ENCODE results near the gene PTPRG. TPM values are rescaled to one million over a fixed set of nuclear protein-coding genes. Genes with fewer than 3 reads are reported as not detected.
A peak's percentile ranks its signal among the peaks of the same experiment; 100 is the strongest.

The PTPRG gene
- polyA plus RNA-seq, 3 donors = not detected

GRCh38 chr3:61537366-61537765, 24.0 kb upstream of the PTPRG start:
- Histone ChIP-seq H3K9ac (ENCODE audit: insufficient read depth, low read length, poor library complexity, severe bottlenecking) (no peak overlapping the region), H3K27ac (ENCODE audit: low read depth in 1 of 2, low read length in 2 of 2) (no peak overlapping the region), H3K27me3 (ENCODE audit: control insufficient read depth in 2 of 2, insufficient read depth in 2 of 2, low read length in 2 of 2) (no peaks in the 10 kb centered on the region), H3K4me2 (replicated peaks; ENCODE audit: extremely low read depth, low read length, poor library complexity, severe bottlenecking) (no peak overlapping the region), H3K36me3 (replicated peaks in 1 of 2; ENCODE audit: control insufficient read depth in 1 of 2, insufficient read depth in 2 of 2, low read length in 2 of 2) (no peaks in the 10 kb centered on the region), H3K4me3 (replicated peaks in 1 of 3; ENCODE audit: low read depth in 2 of 3, low read length in 3 of 3) (no peak overlapping the region), H3K4me1 (ENCODE audit: control insufficient read depth in 1 of 2, insufficient read depth in 2 of 2, low read length in 2 of 2) (no peaks in the 10 kb centered on the region), H3K79me2 (ENCODE audit: insufficient read depth, low read length) (no peaks in the 10 kb centered on the region), H2AFZ (ENCODE audit: insufficient read depth, low read depth, low read length, poor library complexity, severe bottlenecking) (no peak overlapping the region), H3K9me3 (replicated peaks in 1 of 2; ENCODE audit: control insufficient read depth in 1 of 2, insufficient read depth in 1 of 2, low read length in 2 of 2) (no peaks in the 10 kb centered on the region), H4K20me1 (ENCODE audit: insufficient read depth, low read length) (no peaks in the 10 kb centered on the region)
- DNase-seq = no peak
- H3K36me3 Mint-ChIP-seq = no peaks in the 10 kb centered on the region
- H3K27me3 Mint-ChIP-seq (ENCODE audit: low read depth in 3 of 3) = peaks cover 2 to 9% (median 5%) of the 10 kb centered on the region in 3 donors
- TF ChIP-seq CTCF (IDR thresholded peaks at IDR 0.05) = no peak
- intact Hi-C loops (cut with micrococcal nuclease) = no loop called here
- no peak overlapping the region for H3K4me3 Mint-ChIP-seq
- 65% methylated on average over 3 of the region's 6 CpGs for WGBS (ENCODE audit: insufficient coverage)
- no peak overlapping the region for H3K27ac Mint-ChIP-seq
- no peaks in the 10 kb centered on the region for H3K4me1 Mint-ChIP-seq
- H3K9me3 Mint-ChIP-seq = peaks cover 0 to 10% (median 4%) of the 10 kb centered on the region in 7 donors

- Mint-ChIP-seq H3K36me3 (no peaks in the 10 kb centered on the region), H3K27ac (peak overlapping the region in 1 of 7 donors; percentile 15), H3K4me1 (no peaks in the 10 kb centered on the region), H3K4me3 (no peak overlapping the region), H3K9me3 (peaks cover 0 to 13% (median 4%) of the 10 kb centered on the region in 7 donors), H3K27me3 (ENCODE audit: low read depth in 3 of 3) (peaks cover 2 to 9% (median 5%) of the 10 kb centered on the region in 3 donors)
- Histone ChIP-seq H3K36me3 (replicated peaks in 1 of 2; ENCODE audit: control insufficient read depth in 1 of 2, insufficient read depth in 2 of 2, low read length in 2 of 2) (no peaks in the 10 kb centered on the region), H3K27me3 (ENCODE audit: control insufficient read depth in 2 of 2, insufficient read depth in 2 of 2, low read length in 2 of 2) (no peaks in the 10 kb centered on the region), H2AFZ (ENCODE audit: insufficient read depth, low read depth, low read length, poor library complexity, severe bottlenecking) (no peak overlapping the region), H3K9me3 (replicated peaks in 1 of 2; ENCODE audit: control insufficient read depth in 1 of 2, insufficient read depth in 1 of 2, low read length in 2 of 2) (no peaks in the 10 kb centered on the region), H3K9ac (ENCODE audit: insufficient read depth, low read length, poor library complexity, severe bottlenecking) (no peak overlapping the region), H3K4me3 (replicated peaks in 1 of 3; ENCODE audit: low read depth in 2 of 3, low read length in 3 of 3) (no peak overlapping the region), H4K20me1 (ENCODE audit: insufficient read depth, low read length) (no peaks in the 10 kb centered on the region), H3K27ac (ENCODE audit: low read depth in 1 of 2, low read length in 2 of 2) (no peak overlapping the region), H3K4me1 (ENCODE audit: control insufficient read depth in 1 of 2, insufficient read depth in 2 of 2, low read length in 2 of 2) (no peaks in the 10 kb centered on the region), H3K79me2 (ENCODE audit: insufficient read depth, low read length) (no peaks in the 10 kb centered on the region), H3K4me2 (replicated peaks; ENCODE audit: extremely low read depth, low read length, poor library complexity, severe bottlenecking) (no peak overlapping the region)
- WGBS (ENCODE audit: insufficient coverage) = 100% methylated on average over 2 of the region's 5 CpGs
- intact Hi-C loops (cut with micrococcal nuclease) = no loop called here
- DNase-seq = no peak
- TF ChIP-seq CTCF (IDR thresholded peaks at IDR 0.05) = no peak
These were observed 22.9 kb upstream of the PTPRG start for GRCh38 chr3:61538486-61538885.
